Femur (tissue), 1 donor: ENCODE results near the gene TRPC4AP.
"Not testable (repeated sequence)": the region's sequence is repeated elsewhere in the genome, so short reads cannot be mapped to it uniquely, and the experiment has no call there.

Experiments used
- DNase-seq: peaks from one replicate; pipeline ENCODE4 v3.0.0-alpha.2; 2017

TRPC4AP gene

DNA sequence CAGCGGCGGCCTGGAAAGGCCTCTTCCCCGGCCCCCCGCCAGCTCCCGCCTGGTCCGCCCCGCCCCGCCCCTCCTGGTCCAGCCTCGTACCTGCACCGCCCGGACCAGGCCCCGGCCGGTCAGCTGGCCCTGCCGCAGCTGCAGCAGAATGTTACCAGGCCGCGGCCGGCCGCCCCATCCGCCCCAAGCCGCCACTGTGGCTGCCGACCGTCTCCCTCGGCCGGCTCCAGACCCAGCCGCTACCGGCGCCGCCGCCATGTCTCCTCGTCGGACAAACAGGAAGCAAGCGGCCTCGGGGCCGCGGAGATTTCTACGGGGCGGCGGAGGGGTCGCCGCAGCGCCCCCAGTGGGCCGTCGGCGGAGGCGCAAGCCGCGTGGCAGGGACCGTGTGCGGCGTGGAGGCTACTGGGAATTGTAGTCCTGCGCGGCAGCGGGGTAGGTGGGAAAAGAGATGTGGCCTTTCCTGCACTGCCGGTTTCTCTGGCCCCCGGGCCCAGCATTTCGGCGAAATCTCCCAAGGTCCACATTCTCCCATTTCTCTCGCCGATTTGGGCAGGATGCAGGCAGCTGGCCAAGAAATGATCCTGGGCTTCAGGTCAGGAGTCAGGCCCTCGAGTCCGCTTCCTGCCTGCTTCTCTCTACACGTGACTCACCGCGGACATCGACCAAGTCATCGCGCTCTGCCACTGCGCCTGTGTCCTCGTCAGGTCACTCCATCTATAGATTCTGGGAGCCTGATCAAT, at the start of gene TRPC4AP:
Gene TRPC4AP (minus strand): TSS at position 284 of the 743 bp plus-strand sequence. CDS start 26 bp downstream, at position 258.
- DNase-seq = peak; percentile 94

- DNase-seq = no peak
Measured at GRCh38 chr20:35135867-35136586, 43.4 kb upstream of the TRPC4AP start.

DNA sequence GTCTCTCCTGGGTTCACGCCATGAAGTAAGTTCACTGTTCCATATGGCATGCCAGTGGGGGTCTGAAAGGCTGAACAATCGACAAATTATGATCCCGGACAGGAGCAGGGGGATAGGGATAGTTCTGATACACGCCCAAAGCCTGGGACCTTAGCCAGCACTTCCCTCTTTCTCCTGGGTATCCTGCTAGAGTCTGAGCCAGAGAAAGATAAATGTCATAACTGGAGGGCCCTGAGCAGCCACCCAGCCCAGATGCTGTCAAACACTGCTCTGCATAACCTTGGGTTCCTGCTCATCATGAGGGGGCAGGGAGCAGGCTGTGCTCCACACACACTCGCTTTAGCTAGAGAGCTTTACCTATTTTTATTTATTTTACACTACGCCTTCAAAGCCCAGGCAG, 42.3 kb upstream of the TRPC4AP start:
- DNase-seq = peak; percentile 44

- DNase-seq = no peak
Measured at GRCh38 chr20:35134472-35134871, 41.9 kb upstream of the TRPC4AP start.

DNA sequence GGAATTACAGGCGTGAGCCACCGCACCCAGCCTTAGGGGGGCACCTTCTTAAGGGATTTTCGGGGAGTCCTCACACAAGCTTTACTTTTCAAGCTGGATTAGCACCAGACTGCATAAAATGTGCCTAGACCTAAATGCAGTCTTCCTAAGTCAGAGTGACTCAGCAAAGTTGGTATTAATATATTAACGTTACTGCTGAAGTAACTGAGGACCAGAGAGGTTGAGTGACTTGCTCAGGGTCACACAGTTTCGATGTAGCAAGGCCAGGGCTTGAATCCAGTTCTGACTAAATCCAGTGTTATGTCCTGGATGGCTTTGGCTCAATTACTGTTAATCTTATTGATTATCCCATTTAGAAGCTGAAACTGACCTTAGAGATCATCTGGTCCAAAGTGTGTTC, 41.1 kb upstream of the TRPC4AP start:
- no peak for DNase-seq

DNA sequence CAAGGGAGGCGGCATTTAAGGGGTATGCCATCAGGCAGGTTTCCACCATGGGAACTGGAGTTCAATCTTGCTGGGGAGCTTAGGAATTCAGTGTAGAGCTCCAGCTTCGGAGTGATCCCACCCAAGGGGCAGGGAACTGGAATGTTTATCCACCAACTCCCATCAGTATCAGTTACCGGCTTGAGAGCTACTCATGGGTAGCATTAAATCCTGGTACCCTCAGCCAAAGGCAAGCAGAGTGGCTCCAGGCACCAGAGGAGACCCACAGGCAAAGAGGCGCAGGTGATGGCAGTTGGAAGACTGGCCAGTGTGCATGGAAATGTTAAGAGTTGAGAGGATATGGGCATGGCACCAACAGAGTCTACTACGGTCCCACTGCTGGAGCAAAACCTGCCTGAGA, 40.4 kb upstream of the TRPC4AP start:
- DNase-seq = no peak

DNA sequence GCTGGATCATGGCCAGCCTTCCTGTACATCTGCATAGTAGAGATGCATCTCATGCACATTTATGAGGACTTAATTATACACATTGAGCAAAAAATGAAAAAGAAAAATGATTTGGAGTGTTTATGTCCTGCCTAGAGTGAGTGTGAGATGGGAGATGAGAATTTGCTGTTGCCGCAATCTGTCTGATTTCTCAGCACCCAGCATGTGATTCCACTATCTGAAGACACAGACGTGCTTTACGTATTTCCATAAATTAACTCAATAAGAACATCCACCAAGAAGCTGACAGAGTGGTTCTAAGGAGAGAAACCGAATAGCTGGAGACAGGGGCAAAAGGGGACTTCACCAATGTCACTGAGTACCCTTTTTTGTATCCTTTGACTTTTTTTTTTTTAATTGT, 39.3 kb upstream of the TRPC4AP start:
- DNase-seq = no peak

- DNase-seq = no peak
Measured at GRCh38 chr20:35129647-35130069, 37.1 kb upstream of the TRPC4AP start.

DNA sequence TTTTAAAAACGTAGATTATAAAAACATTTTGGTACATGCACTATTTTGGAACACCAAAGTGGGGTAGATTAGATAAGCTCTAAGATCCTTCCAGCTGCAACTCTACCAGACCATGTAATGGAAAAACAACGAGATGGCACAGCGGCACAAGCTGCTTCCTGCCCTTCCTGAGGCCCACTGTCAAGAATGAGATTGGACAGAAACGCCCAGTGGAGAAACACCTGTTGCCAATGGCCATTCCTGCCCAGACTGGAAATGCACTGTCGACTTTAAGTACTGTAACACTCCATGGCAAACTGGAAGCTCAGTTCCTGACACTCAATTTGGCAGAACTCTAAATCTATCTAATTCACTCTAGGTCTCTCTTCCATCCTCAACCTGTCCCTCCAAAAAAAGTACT, 33.1 kb upstream of the TRPC4AP start:
- no peak for DNase-seq

GRCh38 chr20:35122756-35123405, 30.3 kb upstream of the TRPC4AP start:
- no peak for DNase-seq

- no peak for DNase-seq
Measured at GRCh38 chr20:35121186-35121585, 28.6 kb upstream of the TRPC4AP start.

- no peak for DNase-seq
Measured at GRCh38 chr20:35120012-35120701, 27.6 kb upstream of the TRPC4AP start.

DNA sequence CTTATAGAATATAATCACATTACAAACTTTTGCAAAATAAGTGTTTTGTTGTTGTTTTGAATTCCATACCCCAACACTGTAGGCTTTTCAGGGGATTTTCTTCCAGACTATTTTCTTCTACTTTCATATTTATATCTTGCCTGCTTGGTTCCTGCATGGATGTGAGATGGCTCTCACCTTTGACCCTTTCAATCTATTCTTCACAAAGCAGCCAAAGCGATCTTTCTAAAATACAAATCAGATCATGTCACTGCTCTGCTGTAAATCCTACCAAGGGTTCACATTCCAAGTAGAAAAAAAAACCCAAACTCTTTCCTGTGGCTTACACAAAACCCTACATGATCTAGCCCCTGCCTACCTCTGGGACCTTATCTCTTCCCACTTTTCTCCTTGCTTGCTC, 25.0 kb upstream of the TRPC4AP start:
- DNase-seq = no peak

DNA sequence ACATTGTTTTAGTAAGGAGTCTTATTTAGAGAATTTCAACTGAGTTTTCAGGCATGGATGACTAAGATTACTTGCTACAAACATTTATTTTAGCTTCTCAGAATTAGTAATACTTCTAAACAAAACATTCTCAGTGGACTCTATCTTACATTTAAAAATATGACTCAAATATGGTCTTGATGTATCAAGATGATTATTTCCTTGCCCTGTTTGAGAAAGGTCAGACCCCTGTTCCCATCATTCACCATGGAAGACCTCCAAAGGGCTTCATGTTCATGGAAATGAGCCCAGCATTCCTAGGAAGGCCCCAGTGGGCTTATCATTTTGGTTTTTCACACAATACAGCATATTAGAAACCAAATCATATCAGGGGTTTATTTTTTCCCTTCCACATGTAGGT, 24.6 kb upstream of the TRPC4AP start:
- no peak for DNase-seq

DNA sequence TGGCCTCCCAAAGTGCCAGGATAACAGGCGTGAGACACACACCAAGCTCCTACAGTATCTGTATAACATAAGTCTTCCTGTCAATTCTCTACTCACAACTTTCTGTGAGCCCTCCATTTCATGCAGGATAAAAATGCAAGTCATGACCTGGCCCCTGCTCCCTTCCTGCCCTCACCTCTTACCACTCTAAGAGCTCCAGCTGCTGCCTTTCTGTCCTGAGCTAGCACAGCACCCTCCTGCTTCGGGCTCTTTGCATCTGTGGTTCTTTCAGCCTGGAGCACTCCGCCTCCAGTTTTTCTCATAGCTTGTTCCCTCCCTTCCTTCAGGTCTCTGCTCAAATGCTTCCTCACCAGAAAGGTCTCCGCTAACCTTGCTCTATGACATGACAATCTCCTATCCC, 23.7 kb upstream of the TRPC4AP start:
- no peak for DNase-seq

DNA sequence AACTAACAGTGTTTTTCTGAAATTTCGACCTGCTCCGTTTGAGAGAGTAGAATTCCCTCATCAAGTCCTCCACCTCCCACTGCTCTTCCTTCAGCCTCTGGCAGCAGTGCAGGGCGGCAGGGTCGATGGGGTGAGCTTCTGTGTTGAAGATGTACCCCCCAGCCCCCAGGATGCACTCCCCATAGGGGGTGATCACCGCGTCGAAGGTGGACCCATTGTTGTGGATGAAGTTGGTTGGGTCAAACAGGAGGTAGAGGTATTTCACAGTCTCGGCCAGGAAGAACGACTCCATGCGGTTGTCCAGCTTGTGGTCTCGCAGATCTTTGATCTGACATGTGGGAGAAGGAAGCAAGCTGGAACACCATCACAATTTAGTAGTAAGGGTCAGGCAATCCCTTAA, 23.0 kb upstream of the TRPC4AP start:
- DNase-seq = no peak

DNA sequence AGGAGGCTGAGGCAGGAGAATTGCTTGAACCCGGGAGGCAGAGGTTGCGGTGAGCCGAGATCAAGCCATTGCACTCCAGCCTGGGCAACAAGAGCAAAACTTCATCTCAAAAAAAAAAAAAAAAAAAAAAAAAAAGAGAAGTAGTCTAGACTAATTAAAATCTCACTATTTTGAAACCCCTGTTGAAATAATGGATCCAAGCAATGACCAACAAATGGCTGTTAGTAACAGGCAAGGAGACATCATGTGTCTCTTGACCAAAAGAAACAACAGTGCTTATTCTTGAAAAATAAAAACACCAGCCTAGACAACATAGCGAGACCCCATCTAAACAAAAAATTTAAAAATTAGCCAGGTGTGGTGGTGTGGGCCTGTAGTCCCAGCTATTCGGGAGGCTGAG, 19.7 kb upstream of the TRPC4AP start:
- DNase-seq = not testable (repeated sequence)

GRCh38 chr20:35111141-35111888, 18.7 kb upstream of the TRPC4AP start:
- no peak for DNase-seq

- DNase-seq = no peak
Measured at GRCh38 chr20:35108921-35109320, 16.3 kb upstream of the TRPC4AP start.

DNA sequence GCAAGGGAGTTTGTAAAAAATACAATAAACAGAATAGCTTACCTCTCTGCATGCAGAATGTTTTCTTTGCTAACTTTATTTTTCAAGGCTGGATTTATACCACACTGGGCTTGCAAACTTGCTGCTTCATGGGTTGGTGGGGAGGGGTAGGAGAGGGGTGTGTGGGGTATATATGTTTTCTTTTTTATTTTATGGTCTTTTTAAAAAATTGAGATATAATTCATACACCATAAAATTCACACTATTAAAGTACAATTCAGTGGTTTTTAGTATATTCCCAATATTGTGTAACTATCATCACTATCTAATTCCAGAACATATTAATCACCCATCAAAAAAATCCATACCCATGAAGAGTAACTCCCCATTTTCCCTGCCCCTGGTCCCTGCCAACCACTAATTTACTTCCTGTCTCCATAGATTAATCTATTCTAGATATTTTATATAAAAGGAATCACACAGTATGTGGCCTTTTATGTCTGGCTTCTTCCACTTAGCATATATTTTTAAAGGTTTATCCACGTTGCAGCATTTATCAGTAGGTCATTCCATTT, 14.3 kb upstream of the TRPC4AP start:
- no peak for DNase-seq

DNA sequence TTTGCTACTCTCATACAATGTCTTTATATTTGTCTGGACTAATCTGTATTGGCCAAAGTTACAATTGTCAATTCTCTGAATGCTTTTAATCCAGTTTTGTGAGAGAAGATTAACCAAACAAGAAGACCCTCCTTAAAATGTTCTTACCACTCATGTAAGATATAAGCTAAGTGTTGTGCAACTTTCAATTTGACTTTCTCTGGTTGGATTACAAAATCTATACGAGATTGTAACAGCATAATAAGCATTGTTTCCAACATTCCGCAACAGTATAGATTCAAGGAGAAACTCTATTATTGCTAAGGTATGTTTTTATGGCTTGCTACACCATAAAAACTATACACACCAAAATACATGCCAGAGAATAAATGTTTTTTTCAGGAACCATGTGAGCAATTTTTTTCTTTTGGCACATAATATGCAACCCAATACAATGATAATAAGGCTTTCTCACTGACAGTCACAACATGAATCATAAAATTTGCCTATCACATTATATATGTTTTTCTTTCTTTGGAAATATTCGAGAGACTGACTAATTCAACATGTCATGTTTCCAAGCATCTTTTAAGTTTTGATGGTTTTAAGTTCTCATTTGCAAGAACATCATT, 12.2 kb upstream of the TRPC4AP start:
- no peak for DNase-seq

DNA sequence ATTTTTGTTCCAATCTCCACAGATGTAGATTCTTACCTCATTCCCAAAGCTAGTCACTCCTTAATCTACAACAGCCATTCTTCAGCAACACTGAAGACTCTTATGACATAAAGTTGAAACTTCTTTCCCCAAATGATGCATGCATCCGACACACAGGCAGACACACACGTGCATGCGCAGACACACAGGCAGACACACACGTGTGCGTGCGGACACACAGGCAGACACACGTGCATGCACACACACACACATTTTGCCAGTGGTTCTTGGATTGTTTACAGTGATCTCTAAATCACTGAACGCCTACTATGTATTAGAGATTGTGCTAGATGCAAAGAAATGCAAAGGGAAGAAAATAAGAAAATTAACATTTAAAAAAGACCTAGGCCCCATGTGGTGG, 9.0 kb upstream of the TRPC4AP start:
- no peak for DNase-seq
